MCF 10A (cell line): ENCODE data around the gene PFAS. TPM values are rescaled to one million over a fixed set of nuclear protein-coding genes. Genes with fewer than 3 reads are reported as not detected.
A peak's percentile ranks its signal among the peaks of the same experiment; 100 is the strongest.

ENCODE experiments used
- BruUV-seq: library from RNA; stranded (reverse); fragments of 400-500 nt; replicated peaks from 2 replicates; lab custom pipeline; 2021; lab: Mats Ljungman, UMichigan
- CTCF ChIA-PET: fragments of 300-600 bp; sonication (Branson Sonifier 250); formaldehyde crosslinking; extraction: SDS; loops from one replicate; lab custom pipeline; 2021; ENCODE audit warnings: antibody characterized with exemption, inconsistent platforms; lab: Yijun Ruan, JAX
- POLR2A ChIA-PET: fragments of 300-600, 350-650 bp; sonication (Branson Sonifier 250); formaldehyde crosslinking; extraction: SDS; loops from one replicate; lab custom pipeline; 2020; ENCODE audit warnings: antibody characterized with exemption, inconsistent platforms; lab: Yijun Ruan, JAX
- DNase-seq: peaks from one replicate; pipeline ENCODE4 v3.0.0-alpha.2; 2018; ENCODE audit not compliant: unreplicated experiment
- H3K27ac Mint-ChIP-seq: one replicate; pipeline ENCODE4 v1.8.0; 2022; ENCODE audit warnings: mild to moderate bottlenecking, low read depth, mixed read lengths; ENCODE audit not compliant: unreplicated experiment
- H3K27me3 Mint-ChIP-seq: one replicate; pipeline ENCODE4 v1.8.0; 2022; ENCODE audit warnings: mixed read lengths; ENCODE audit not compliant: insufficient read depth, unreplicated experiment
- H3K36me3 Mint-ChIP-seq: one replicate; pipeline ENCODE4 v1.8.0; 2022; ENCODE audit warnings: mild to moderate bottlenecking, moderate library complexity, mixed read lengths; ENCODE audit not compliant: insufficient read depth, unreplicated experiment
- H3K4me1 Mint-ChIP-seq: one replicate; pipeline ENCODE4 v1.8.0; 2022; ENCODE audit warnings: mixed read lengths; ENCODE audit not compliant: insufficient read depth, unreplicated experiment
- H3K4me3 Mint-ChIP-seq: one replicate; pipeline ENCODE4 v1.8.0; 2022; ENCODE audit warnings: mild to moderate bottlenecking, moderate library complexity, mixed read lengths; ENCODE audit not compliant: unreplicated experiment
- H3K9me3 Mint-ChIP-seq: one replicate; pipeline ENCODE4 v1.8.0; 2022; ENCODE audit warnings: mixed read lengths; ENCODE audit not compliant: unreplicated experiment
- intact Hi-C: fragments of 100-400 bp; cut with micrococcal nuclease; formaldehyde crosslinking; loops from 2 replicates; pipeline ENCODE4 v1.14.1; 2022
- total RNA-seq: library from RNA; stranded (reverse); gene quantifications from 2 replicates; pipeline ENCODE4 v1.2.3, GENCODE V29; 2022
- TF ChIP-seq, protein P1 (sequence below): fragments of 200-600 bp; IDR thresholded peaks from one replicate; pipeline ENCODE4 v1.8.0; 2022; ENCODE audit warnings: antibody characterized with exemption, mild to moderate bottlenecking; ENCODE audit not compliant: unreplicated experiment

Gene PFAS
- total RNA-seq, 1 experiment from 2014 or later = 66.2 TPM

DNA sequence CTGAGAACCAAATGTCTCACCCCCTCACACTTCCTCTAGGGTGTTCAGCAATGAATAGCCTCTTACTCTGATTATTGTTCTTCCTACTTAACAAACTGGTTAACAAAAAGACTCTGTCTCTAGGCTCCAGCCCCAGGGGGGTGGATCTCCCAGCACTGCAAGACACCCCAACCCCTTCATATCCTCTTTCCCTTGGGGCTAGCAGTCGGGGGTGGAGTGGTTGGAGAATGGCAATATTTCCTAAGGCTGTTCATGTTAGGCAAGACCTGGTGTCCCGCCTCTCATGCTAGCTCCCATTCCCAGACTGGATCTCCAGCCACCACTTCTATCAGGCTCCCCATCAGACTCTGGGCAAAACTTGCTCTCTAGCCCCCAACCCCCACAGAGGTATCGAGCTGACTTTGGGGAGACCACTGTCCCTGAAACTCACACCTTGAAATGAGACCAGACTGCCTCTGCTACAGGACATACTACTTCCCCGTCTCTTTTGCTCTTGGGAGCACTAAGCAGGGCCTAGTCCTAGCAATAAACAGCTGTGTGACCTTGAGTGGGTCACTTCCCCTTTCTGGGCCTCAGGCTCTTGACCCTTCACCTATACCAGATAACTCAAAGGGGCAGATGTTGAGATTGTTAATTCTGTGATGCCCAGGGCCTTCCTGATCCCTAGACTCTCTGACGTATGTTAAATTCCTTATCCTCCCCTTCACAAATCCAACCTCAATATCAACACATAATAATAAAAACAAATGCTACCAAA is 43.7 kb downstream of the PFAS start:
- no TSS peak for BruUV-seq
- no peak for DNase-seq
- Mint-ChIP-seq H3K4me1 (peaks cover 24% of the 10 kb centered on the region), H3K36me3 (no peaks in the 10 kb centered on the region), H3K4me3 (no peak overlapping the region), H3K27ac (no peak overlapping the region), H3K9me3 (no peaks in the 10 kb centered on the region), H3K27me3 (no peaks in the 10 kb centered on the region)
- ChIA-PET POLR2A (interaction anchor here (0.8 to 1.4 kb wide), 4 partner anchors 35 to 410 kb away, joined by 3 to 4 read pairs (median 3); partner anchors contain the start of gene CTC1), CTCF (interaction anchor here (0.6 to 2.2 kb wide), 3 partner anchors 43 to 100 kb away, joined by 3 to 4 read pairs (median 3); partner anchors contain the start of gene PFAS)
- TF ChIP-seq, protein P1, sequence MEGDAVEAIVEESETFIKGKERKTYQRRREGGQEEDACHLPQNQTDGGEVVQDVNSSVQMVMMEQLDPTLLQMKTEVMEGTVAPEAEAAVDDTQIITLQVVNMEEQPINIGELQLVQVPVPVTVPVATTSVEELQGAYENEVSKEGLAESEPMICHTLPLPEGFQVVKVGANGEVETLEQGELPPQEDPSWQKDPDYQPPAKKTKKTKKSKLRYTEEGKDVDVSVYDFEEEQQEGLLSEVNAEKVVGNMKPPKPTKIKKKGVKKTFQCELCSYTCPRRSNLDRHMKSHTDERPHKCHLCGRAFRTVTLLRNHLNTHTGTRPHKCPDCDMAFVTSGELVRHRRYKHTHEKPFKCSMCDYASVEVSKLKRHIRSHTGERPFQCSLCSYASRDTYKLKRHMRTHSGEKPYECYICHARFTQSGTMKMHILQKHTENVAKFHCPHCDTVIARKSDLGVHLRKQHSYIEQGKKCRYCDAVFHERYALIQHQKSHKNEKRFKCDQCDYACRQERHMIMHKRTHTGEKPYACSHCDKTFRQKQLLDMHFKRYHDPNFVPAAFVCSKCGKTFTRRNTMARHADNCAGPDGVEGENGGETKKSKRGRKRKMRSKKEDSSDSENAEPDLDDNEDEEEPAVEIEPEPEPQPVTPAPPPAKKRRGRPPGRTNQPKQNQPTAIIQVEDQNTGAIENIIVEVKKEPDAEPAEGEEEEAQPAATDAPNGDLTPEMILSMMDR = no peak
- intact Hi-C loops = no loop called here

DNA sequence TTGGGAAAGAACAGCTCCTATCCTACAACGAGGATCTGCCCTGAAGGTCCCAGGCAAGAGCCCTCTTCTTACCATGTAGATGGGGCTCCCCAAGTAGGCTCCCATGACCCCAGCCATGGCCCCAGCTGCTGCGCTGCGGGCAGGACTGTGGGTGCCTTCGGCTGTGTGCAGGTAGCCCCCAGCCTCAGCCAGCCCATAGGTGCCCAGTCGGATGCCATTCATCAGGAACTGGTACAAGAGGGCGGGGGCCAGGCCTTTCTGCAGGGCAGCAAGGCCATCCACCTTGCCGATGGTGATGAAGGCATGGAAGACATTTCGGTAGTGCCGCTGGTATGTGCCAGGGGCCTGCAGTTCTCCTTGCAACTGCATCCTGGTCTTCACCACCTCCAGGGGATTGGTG is 45.3 kb downstream of the PFAS start:
- ChIA-PET POLR2A (interaction anchor here (0.6 to 3.0 kb wide), 10 partner anchors 18 to 219 kb away, joined by 3 to 52 read pairs (median 10); partner anchors contain the start of genes ALOXE3, CTC1 and PFAS), CTCF (interaction anchor here (0.6 kb wide), 1 partner anchor 23 kb away, joined by 3 read pairs; no protein-coding TSS in a partner anchor)
- intact Hi-C loops = no loop called here
- no peaks in the 10 kb centered on the region for H3K9me3 Mint-ChIP-seq
- TF ChIP-seq, protein P1 = no peak
- DNase-seq = no peak
- H3K27me3 Mint-ChIP-seq = no peaks in the 10 kb centered on the region
- no peaks in the 10 kb centered on the region for H3K36me3 Mint-ChIP-seq
- H3K4me1 Mint-ChIP-seq = peaks cover 24% of the 10 kb centered on the region
- no peak overlapping the region for H3K27ac Mint-ChIP-seq
- no TSS peak for BruUV-seq
- peak overlapping the region; percentile 92 for H3K4me3 Mint-ChIP-seq

DNA sequence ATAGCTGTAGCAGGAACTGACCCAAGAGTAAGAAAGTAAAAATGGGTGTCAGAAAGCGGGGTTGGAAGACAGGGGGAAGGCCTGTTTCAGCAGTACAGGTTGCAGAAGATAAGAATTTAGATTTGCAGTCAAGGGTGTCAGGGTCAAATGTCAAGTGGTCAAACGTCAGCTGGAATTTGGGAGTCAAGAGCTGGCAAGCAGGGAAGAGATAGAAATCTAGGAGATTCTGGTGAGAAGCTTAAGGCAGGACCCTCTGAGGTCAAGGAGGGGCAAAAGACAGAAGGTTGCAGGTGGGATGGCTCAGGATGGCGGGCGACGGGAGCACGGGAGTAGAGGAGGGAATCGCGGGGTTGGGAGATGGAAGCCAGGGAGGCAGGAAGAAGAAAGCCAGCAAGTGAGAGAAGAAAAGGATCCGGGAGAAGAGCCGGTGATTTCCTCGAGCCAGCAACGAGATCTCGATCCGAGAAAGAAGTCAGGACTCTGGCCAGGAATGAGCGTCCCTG is 45.8 kb downstream of the PFAS start:
- DNase-seq = no peak
- CTCF ChIA-PET = interaction anchor here (0.6 to 1.2 kb wide), 3 partner anchors 45 to 554 kb away, joined by 3 to 4 read pairs (median 3); partner anchors contain the start of gene PFAS
- intact Hi-C loops = no loop called here
- Mint-ChIP-seq H3K4me3 (peak overlapping the region; percentile 92), H3K4me1 (peaks cover 21% of the 10 kb centered on the region), H3K27me3 (no peaks in the 10 kb centered on the region), H3K36me3 (no peaks in the 10 kb centered on the region), H3K9me3 (no peaks in the 10 kb centered on the region), H3K27ac (peak overlapping the region; percentile 91)
- TF ChIP-seq, protein P1 = no peak
- BruUV-seq = no TSS peak
- POLR2A ChIA-PET = interaction anchor here (0.8 to 3.0 kb wide), 26 partner anchors 10 to 277 kb away, joined by 3 to 52 read pairs (median 4); partner anchors contain the start of genes ALOXE3, BORCS6, CTC1 and HES7

DNA sequence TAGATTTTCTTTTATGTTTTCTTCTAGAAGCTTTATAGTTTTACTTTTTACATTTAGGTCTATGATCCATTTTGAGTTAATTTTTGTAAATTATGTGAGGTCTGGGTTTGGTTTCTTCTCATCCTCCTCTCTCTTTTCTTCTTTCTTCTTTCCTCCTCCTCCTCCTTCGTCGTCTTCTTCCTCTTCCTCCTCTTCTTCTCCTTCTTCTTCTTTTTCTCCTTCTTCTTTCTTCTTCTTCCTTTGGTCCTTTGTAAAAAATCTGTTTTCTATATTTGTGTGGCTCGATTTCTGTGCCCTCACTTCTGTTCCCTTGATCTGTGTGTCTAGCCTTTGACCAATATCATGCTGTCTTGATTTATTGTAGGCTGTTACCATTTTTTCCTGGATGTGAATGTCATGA is 51.1 kb downstream of the PFAS start:
- CTCF ChIA-PET = interaction anchor here (0.7 to 1.8 kb wide), 19 partner anchors 12 to 446 kb away, joined by 3 to 13 read pairs (median 3); no protein-coding TSS in a partner anchor
- TF ChIP-seq, protein P1 = no peak
- POLR2A ChIA-PET = interaction anchor here (0.9 to 2.6 kb wide), 7 partner anchors 12 to 127 kb away, joined by 3 to 12 read pairs (median 4); partner anchors contain the start of genes PFAS and RANGRF
- Mint-ChIP-seq H3K27ac (no peak overlapping the region), H3K4me1 (peaks cover 13% of the 10 kb centered on the region), H3K4me3 (no peak overlapping the region), H3K9me3 (no peaks in the 10 kb centered on the region), H3K36me3 (no peaks in the 10 kb centered on the region), H3K27me3 (no peaks in the 10 kb centered on the region)
- DNase-seq = no peak
- intact Hi-C loops = loop anchor here (1.0 to 5.0 kb wide), 6 partner anchors 51 to 238 kb away; partner anchors contain the start of genes CTC1 and PFAS
- BruUV-seq = no TSS peak
